GM23338 (cell line): ENCODE data around the gene HHAT.

Experiments used
- CTCF ChIP-seq, 2 experiments: fragments of 200-600 bp in 1 of 2; sonication (generic) in 1 of 2; conservative IDR thresholded peaks; 2 replicates each; pipeline versions ENCODE4 v1.5.1 to v1.6.1; 2016 to 2017; ENCODE audit warnings: antibody characterized with exemption in 2 of 2, low read depth in 2 of 2, mild to moderate bottlenecking in 2 of 2, moderate library complexity in 1 of 2
- EZH2 ChIP-seq: fragments of 200-600 bp; sonication (generic); IDR thresholded peaks from one replicate; pipeline ENCODE4 v1.8.0; 2017; ENCODE audit warnings: antibody characterized with exemption, mild to moderate bottlenecking, low read depth; ENCODE audit not compliant: unreplicated experiment

DNA sequence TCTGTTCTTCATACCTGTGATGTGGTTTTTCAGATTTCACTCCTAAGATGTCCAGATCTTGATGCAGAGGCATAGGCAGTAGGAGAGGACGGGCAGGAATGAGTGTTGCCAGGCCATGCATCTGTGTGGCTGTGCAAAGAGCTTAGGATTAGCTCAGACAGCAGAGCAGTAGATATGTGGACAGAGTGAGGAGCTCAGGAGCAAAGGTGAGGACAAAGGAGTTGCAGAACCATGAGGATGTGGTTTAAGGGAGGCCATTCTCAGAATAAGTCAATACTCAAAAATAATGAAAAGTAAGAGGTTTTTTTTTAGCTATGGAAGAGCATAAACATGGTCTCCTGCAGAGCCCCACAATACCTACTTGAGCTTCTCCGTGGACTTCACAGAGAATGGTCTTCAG, 158.3 kb downstream of the HHAT start:
- TF ChIP-seq CTCF (conservative IDR thresholded peaks at IDR 0.05; ENCODE audit: low read depth in 2 of 2) (no peak), EZH2 (no peak)
